ENCODE data around the gene PCP4. TPM values are rescaled to one million over a fixed set of nuclear protein-coding genes. Genes with fewer than 3 reads are reported as not detected.

Gene PCP4
- polyA plus RNA-seq, 3 donors = 8.7 to 14.8 (median 10.2) TPM

DNA sequence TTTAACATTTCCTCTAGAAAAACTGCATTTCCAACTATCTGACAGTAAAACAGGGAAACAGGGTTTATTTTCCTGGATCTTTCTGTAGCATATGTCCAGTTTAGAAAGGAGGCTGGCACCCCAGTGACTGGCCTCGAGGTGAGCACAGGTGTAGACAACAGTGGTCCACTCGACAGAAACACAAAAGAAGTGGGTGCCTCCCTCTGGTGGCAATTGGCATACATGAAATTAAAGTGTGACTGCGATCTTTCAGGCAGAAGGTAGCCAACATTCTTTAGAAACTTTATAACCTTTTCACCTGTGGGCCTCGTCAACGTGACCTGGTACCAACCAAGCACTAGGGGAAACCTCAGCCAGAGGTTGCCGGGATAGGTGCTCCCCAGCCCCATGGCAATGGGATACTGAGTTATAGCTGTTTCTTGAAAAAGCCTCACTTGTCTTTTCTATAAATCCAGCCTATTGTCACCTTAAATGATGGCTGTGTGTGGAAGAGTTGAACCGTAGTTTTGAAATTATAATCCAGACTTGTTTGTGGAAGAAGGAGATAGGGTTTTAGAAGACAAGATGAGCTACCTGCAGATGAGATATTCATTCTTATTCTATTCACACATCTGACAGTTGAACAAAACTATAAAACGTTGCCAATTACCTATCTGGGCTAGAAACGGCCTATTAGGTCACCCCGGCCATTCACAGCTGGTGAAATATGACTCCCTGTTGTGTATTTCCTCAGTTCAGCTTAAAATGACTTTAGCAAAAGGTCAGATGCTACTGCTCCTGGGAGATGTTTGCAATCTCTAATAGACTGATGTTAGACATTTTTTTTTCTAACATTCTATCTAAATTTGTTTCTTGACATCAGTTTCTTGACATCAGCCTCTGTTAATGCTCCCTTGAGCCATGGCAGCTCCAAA lies 44.3 kb downstream of the PCP4 start:
- no peak for DNase-seq

DNA sequence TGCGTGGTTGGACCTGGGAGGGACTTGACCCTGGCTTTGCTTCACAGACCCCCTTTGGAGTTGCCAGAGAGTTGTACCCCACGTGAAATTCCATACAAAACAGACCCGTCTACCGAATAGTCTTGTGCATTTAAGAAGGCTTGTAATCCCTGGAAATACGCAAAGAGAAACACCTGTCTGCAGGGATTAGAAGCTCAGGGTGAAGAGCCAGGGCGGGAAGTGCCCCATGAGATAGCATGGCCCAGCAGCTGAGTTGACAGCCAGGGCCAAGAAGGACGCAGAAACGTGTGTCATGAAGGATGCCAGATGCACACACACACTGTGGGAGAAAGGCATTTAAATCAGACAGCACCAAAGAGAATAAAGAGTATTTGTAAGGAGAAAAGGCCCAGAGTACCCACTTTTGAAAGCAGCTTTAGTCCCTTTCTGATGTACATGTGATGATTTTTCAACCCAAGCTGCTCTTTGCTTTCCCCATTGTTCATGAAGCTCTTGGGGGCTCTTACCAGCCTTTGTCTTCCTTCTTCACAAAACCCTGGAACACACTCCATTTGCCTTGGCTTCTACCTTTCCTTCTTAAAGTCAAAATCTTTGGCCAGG lies 46.6 kb downstream of the PCP4 start:
- DNase-seq = no peak

DNA sequence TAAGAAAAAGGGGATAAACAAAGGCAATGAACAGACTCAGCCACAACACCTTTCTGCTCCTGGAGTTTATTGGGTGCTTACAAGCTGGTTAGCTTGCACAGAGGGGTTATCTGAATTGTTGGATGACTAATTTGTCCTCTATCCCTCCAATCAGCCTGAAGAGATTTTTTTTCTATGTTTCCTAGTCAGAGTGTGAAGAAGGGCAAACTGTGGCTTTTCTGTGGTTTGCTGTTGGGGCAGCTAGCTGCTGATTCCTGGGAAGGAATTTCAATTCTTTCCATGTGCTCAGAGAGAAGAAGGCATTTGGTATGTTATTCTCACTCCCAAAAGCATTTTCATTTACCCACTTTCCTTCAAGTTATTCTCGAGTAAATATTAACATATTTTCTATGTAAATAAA lies 48.6 kb downstream of the PCP4 start:
- no peak for DNase-seq

DNA sequence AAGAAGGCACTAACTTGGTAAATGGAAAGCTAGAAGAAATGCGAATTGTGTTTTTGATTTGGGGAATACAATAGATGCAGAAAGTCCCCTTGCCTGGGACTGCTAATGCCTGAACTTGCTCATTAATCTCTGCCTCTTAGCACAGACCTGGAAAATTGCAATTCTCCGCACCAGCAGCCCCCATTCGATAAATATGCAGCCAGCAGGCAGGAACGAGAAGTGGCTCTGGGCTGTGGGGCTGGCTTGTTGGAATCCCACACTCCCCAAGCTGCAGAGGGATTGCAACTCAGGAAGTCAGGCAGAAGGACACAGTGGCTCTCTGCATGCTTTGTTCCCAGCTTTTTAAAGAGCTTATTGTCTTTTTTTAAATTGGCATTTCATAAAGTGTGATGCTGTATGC lies 51.3 kb downstream of the PCP4 start:
- DNase-seq = no peak

GRCh38 chr21:39923476-39923875 lies 56.2 kb downstream of the PCP4 start:
- no peak for DNase-seq

DNA sequence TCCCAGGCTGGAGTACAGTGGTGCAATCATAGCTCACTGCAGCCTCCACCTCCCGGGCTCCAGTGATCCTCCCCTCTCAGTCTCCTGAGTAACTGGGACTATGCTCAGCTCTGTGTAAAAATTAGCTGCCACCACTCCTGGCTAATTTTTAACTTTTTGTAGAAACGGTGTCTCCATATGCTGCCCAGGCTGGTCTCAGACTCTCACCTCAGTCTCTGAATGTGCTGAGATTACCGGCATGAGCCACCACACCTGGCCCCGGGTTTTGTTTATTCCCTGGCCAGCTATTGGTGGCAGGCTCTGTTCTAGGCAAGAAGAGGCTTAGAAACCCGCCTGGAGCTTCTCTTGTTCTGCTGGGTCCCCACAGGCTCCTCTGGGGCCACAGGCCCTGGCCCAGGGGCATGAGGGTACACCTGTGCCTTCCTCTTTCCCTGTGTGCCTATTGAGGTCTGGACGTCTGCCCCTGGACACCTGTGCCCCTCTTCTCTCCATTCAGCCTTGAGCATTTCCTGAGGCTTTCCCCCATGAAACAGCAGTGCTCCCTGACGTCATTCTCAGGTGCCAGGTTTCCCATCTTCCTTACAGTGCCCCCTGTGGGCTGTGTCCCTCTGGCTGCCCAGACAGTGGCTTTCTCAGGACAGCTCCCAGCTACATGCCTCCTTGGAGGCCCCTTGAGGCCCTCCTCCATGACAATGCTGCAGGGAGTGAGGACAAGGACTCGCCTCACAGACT lies 57.5 kb downstream of the PCP4 start:
- DNase-seq = no peak

DNA sequence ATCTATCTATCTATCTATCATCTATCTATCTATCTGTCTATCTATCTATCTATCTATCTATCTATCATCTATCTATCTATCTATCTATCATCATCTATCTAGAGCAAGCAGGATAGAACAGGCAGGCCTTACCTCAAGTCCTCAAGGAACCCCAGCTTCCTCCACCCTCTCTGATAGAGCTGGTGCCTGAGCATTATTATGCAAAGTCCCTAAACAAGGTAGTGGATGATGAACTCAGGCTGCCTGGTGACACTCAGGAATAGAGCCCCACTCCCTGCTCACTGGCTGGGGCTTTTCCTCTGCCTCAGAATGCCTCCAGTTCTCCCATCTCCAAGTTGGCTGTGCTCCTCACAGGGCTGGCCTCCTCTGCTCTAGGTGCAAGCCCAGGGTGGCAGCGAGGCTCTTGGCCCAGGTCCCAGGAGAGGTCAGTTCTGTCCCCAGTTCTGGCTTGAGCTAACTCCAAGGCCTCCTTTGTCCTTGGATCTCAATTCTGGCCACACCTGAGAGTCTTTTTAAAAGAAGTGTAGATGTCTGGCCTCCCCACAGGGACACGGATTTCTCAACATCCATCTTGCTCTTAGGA lies 60.2 kb downstream of the PCP4 start:
- no peak for DNase-seq

DNA sequence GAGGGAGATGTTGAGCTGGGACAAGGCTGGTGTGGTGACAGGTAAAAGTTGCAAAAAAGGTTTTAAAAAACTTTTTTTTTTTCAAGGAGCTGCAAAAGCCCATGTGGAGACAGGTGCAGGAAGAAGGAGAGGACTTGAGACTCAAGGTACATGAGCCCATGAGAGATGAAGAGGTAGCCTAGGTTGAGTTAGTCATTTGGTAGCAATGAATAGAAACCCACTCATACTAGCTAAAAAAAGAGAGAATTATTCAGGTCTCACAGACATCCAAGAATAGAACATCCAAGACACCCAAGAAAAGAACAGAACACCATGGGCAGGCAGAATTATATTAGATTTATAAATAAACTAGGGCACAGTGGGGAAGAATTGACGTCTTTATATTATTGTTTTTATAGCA lies 65.1 kb downstream of the PCP4 start:
- no peak for DNase-seq

DNA sequence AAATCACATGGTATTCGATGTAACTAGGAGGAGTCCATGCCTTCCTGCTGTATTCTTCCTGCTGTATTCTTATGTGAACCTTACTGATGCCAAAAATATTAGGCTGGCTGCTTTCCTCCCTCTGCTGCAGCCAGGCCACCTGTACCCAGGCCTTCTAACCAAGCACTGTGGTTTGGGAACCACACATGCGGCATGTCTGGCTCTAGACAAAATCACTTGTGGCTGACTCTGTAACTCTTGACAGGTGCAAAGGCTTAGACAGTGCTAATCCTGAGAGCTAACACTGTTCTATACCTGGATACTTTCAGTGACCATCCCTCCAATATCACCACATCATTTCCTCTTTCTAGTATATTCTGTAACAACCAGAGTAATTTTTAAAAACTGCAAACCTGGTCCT lies 67.7 kb downstream of the PCP4 start:
- DNase-seq = no peak

- DNase-seq = no peak
Measured at GRCh38 chr21:39935716-39936115, 68.5 kb downstream of the PCP4 start.

DNA sequence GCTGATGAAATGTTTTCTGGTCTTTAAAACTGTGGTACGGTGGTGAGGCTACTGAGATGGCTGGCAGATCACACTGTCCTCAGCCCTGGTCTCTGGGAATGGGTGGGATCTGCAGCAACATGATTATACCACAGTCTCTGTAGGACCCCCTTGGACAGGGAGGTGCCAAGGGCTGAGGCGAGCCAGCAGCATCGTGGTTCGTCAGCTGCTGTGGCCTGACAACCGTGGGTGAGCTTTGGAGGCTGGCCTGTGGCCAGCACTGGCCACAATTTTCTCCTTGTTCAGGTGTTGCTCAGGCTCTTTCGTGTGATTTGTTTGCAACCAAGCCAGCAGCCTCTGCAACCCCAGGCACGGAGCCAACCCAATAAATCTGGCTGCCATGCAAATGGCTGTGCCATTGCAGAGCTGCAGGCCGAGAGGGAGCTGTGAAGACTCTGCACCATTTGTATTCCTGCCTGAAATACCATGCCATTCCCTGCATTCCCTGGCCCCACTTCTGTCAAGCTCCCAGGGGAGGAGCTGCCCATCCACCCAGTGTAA lies 70.9 kb downstream of the PCP4 start:
- peak; percentile 23 for DNase-seq

- DNase-seq = no peak
Measured at GRCh38 chr21:39946199-39946598, 79.0 kb downstream of the PCP4 start.

- DNase-seq = peak; percentile 40
Measured at GRCh38 chr21:39947031-39947430, 79.8 kb downstream of the PCP4 start.

GRCh38 chr21:39951183-39952101 lies 84.2 kb downstream of the PCP4 start:
- no peak for DNase-seq

GRCh38 chr21:39952265-39952664 lies 85.0 kb downstream of the PCP4 start:
- no peak for DNase-seq

DNA sequence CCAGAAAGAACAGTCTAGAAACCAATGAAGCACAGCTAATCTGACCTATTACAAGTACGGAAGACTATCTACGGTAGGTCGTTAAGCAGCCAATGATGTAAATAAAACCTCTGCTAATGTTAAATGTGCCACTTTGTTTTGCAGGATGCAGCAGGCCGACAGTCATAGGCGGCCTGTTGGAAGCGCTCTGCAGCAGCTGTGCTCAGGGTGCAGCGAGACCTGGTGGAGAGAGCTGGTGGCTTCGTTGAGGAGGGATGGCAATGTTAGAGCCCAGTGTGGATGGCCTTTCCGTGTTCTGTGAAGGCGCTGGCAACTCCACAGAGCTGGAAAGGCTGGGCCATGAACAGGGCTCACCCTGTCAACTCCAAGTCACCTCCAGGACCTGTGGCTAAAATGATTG lies 87.3 kb downstream of the PCP4 start:
- no peak for DNase-seq

GRCh38 chr21:39955326-39955725 lies 88.1 kb downstream of the PCP4 start:
- no peak for DNase-seq

DNA sequence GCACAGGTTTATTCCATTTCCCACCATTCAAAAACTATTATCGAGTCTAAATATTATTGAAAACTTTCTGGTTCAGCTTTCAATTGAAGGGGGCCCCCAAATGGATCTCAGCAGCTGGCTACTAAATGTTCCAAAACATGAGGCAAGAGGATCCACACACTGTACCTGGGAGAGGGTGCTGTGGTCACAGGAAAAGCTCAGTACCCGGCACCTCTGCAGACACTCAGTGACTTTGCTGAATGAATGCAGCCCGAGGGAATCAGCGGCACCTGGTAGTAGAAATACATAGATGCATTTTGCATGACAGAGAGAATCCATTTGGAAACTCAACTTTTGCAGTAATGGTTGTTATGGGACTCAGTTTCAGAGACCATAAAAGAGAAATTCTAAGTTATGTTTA lies 89.3 kb downstream of the PCP4 start:
- DNase-seq = no peak

GRCh38 chr21:39958731-39959130 lies 91.5 kb downstream of the PCP4 start:
- no peak for DNase-seq

- no peak for DNase-seq
Measured at GRCh38 chr21:39961251-39961650, 94.0 kb downstream of the PCP4 start.

- no peak for DNase-seq
Measured at GRCh38 chr21:39965026-39965425, 97.8 kb downstream of the PCP4 start.
